Colonic mucosa (tissue), 4 donors: ENCODE data around the gene TECPR1. TPM values are rescaled to one million over a fixed set of nuclear protein-coding genes. Genes with fewer than 3 reads are reported as not detected.

Experiments used
- DNase-seq: peaks from one replicate; pipeline ENCODE4 v3.0.0-alpha.2; 2020
- H3K27ac ChIP-seq: fragments of 200-600 bp; one replicate; pipeline ENCODE4 v1.8.0; 2021
- H3K27me3 ChIP-seq: fragments of 200-600 bp; one replicate; pipeline ENCODE4 v1.8.0; 2021
- H3K36me3 ChIP-seq: fragments of 200-600 bp; one replicate; pipeline ENCODE4 v1.8.0; 2021
- H3K4me1 ChIP-seq: fragments of 200-600 bp; one replicate; pipeline ENCODE4 v1.8.0; 2021; ENCODE audit warnings: mild to moderate bottlenecking
- H3K4me3 ChIP-seq: fragments of 200-600 bp; one replicate; pipeline ENCODE4 v1.8.0; 2021
- H3K9ac ChIP-seq, 2 donors: one replicate each; pipeline ENCODE4 v1.7.0; 2013; ENCODE audit warnings: control low read depth in 2 of 2, low read depth in 2 of 2, low read length in 2 of 2
- H3K9me3 ChIP-seq: fragments of 200-600 bp; one replicate; pipeline ENCODE4 v1.8.0; 2021
- intact Hi-C: fragments of 100-400 bp; cut with DNase I; formaldehyde crosslinking; loops from one replicate; pipeline ENCODE4 v1.14.1; 2022
- total RNA-seq, 2 donors: library from RNA; stranded (reverse); fragmentation: NEBNext Ultra II Directional in 1 of 2; extraction: Animal tissue kit (Norgen Biotek cat#: 25700) in 1 of 2; gene quantifications; one replicate each; pipeline ENCODE4 v1.2.1, GENCODE V29; 2021
- TF ChIP-seq, protein P1 (sequence below): fragments of 200-600 bp; IDR thresholded peaks from one replicate; pipeline ENCODE4 v1.8.0; 2022; ENCODE audit warnings: antibody characterized with exemption, mild to moderate bottlenecking
- donor health status: healthy.
- donor health status: DM: no; HTN: no; CAD: no.
- donor health status: DM: no; HTN: no; CAD: no.

TECPR1 gene
- total RNA-seq, 2 donors from 2014 or later, result 20.3 to 44.5 TPM

- no peak overlapping the region for H3K4me3 ChIP-seq
- H3K27me3 ChIP-seq, result no peaks in the 10 kb centered on the region
- DNase-seq, result no peak
- no peak overlapping the region for H3K9ac ChIP-seq
- no peak overlapping the region for H3K27ac ChIP-seq
- no peaks in the 10 kb centered on the region for H3K9me3 ChIP-seq
- H3K36me3 ChIP-seq, result no peaks in the 10 kb centered on the region
- H3K4me1 ChIP-seq, result no peaks in the 10 kb centered on the region
- TF ChIP-seq, protein P1, sequence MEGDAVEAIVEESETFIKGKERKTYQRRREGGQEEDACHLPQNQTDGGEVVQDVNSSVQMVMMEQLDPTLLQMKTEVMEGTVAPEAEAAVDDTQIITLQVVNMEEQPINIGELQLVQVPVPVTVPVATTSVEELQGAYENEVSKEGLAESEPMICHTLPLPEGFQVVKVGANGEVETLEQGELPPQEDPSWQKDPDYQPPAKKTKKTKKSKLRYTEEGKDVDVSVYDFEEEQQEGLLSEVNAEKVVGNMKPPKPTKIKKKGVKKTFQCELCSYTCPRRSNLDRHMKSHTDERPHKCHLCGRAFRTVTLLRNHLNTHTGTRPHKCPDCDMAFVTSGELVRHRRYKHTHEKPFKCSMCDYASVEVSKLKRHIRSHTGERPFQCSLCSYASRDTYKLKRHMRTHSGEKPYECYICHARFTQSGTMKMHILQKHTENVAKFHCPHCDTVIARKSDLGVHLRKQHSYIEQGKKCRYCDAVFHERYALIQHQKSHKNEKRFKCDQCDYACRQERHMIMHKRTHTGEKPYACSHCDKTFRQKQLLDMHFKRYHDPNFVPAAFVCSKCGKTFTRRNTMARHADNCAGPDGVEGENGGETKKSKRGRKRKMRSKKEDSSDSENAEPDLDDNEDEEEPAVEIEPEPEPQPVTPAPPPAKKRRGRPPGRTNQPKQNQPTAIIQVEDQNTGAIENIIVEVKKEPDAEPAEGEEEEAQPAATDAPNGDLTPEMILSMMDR, result no peak
- intact Hi-C loops, result no loop called here
Measured at GRCh38 chr7:98213296-98213887, 38.6 kb downstream of the TECPR1 start.

DNA sequence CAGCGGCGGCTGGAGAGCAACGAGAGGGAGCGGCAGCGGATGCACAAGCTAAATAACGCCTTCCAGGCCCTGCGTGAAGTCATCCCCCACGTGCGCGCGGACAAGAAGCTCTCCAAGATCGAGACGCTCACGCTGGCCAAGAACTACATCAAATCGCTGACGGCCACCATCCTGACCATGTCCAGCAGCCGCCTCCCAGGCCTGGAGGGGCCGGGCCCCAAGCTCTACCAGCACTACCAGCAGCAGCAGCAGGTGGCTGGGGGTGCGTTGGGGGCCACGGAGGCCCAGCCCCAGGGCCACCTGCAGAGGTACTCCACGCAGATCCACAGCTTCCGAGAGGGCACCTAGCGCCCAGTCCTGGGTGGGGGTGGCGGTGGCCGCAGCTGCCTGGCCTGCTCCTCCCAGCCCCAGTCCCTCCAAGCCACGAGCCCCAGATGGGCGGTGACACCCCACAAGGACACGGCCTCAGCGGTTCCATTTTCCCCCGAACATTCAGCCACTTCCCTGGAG lies 39.4 kb downstream of the TECPR1 start:
- intact Hi-C loops, result no loop called here
- no peaks in the 10 kb centered on the region for H3K4me1 ChIP-seq
- H3K36me3 ChIP-seq, result no peaks in the 10 kb centered on the region
- no peaks in the 10 kb centered on the region for H3K9me3 ChIP-seq
- H3K27ac ChIP-seq, result no peak overlapping the region
- H3K9ac ChIP-seq, result no peak overlapping the region
- TF ChIP-seq, protein P1, result no peak
- no peaks in the 10 kb centered on the region for H3K27me3 ChIP-seq
- DNase-seq, result no peak
- H3K4me3 ChIP-seq, result no peak overlapping the region

DNA sequence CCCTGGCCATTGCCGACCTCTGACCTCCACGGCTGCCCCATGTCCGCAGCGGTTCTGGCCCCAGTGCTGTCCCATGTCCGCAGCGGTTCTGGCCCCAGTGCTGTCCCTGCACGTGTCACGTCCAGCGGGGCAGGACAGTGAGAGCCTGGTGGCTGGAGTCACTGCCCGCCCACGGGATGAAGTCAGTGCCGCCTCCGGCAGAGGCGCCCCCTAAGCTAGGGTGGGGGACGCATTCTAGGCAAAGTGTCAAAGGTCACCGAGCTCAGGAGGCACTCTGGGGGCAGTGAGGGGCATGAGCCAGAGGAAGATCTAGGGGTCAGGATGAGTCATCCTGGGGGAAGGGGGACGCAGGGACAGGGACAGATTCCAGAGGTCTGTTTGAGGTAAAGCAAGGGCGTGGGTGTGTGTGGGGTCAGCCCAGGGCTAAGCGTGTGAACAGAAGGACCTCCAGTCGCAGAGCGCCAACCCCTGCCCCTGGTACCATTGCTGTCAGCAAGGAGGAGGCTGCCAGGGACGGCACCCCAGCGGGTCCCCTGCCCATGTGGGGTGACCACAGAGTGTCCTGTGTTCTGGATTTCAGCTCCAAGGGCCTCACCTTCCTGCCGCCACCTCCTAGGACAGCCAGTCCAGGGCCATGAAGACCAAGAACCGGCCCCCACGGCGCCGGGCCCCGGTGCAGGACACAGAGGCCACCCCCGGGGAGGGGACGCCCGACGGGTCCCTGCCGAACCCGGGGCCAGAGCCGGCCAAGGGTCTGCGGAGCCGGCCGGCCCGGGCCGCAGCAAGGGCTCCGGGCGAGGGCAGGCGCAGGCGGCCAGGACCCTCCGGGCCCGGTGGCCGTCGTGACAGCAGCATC lies 40.1 kb downstream of the TECPR1 start:
- Histone ChIP-seq H3K27me3 (no peaks in the 10 kb centered on the region), H3K4me1 (no peaks in the 10 kb centered on the region), H3K9ac (peak overlapping the region; percentile 40 to 50), H3K27ac (no peak overlapping the region), H3K4me3 (peak overlapping the region; percentile 31), H3K9me3 (no peaks in the 10 kb centered on the region), H3K36me3 (no peaks in the 10 kb centered on the region)
- no peak for DNase-seq
- intact Hi-C loops, result no loop called here
- TF ChIP-seq, protein P1, result no peak

DNA sequence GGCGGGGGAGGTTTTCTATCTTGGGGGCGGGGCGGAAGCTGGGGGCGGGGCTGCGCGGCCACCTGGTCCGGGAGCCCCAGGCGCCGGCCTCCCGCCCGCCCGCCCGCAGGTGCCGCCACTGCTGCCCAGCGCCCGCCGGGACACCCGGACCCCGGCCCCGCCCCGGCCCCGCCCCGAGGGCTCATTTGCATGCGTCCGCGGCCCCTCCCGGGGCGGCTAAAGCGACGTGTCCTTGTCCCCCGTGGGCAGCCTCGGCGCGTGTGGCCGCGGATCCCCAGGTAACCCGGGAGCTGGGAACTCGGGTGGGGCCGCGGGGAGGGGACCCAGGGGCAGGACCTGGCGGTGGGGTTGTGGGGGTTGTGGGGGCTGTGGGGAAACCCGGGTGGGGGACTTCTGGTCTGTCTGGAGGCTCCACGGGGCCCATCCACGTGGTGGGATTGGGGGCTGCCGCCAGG lies 40.8 kb downstream of the TECPR1 start, which contains the start of gene BHLHA15:
TSS of gene BHLHA15 (plus strand) at position 219 of the 455 bp plus-strand sequence. CDS start 871 bp downstream, outside the sequence.
- Histone ChIP-seq H3K27ac (no peak within 1 kb of the TSS), H3K36me3 (peaks cover 3% of the 10 kb centered on the region), H3K27me3 (no peaks in the 10 kb centered on the region), H3K9ac (peak within 1 kb of the TSS; percentile 40 to 50), H3K4me3 (peak within 1 kb of the TSS; percentile 31), H3K4me1 (no peaks in the 10 kb centered on the region), H3K9me3 (no peaks in the 10 kb centered on the region)
- intact Hi-C loops, result no loop called here
- TF ChIP-seq, protein P1, result no peak
- peak; percentile 73 for DNase-seq

DNA sequence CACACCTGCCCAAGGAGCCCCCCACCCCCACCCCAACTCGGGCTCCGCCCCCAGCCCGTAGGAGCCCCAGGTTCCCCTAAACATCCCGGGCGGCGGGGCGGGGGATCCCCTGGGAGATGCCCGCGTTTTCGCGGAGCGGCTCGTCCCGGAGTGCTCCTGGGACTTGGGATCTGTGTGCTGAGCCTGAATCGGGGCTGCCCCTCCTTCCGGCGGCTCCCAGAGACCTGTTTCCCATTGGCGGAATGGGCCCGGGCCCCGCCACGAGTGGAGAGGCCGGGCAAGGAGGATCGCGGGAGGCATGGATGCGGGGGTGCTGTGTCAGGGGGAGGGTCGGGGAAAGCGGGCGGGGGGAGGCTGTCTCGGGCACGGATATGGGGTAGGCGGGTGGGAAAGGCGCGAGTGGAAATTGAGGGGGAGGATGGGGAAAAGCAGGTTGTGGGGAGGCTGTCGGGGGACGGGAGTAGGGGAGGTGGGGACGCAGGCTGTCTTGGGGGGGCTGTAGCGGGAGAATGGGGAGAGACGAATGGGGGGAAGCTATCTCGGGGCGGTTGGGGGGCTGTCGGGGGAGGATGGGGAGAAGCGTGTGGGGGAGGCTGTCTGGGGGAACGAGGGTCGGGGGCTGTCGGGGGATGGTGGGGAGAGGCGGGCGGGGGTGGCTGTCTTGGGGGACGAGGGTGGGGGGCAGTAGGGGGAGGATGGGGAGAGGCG lies 41.4 kb downstream of the TECPR1 start:
- no peaks in the 10 kb centered on the region for H3K27me3 ChIP-seq
- no peak overlapping the region for H3K27ac ChIP-seq
- H3K4me3 ChIP-seq, result peak overlapping the region; percentile 19
- no peaks in the 10 kb centered on the region for H3K9me3 ChIP-seq
- H3K36me3 ChIP-seq, result peaks cover 7% of the 10 kb centered on the region
- DNase-seq, result no peak
- intact Hi-C loops, result no loop called here
- H3K4me1 ChIP-seq, result no peaks in the 10 kb centered on the region
- no peak overlapping the region for H3K9ac ChIP-seq
- TF ChIP-seq, protein P1, result no peak
